ENCODE data around the gene ENOPH1. TPM values are rescaled to one million over a fixed set of nuclear protein-coding genes. Genes with fewer than 3 reads are reported as not detected.

The ENOPH1 gene
- total and polyA plus RNA-seq, 2 of the 4 experiments (the other 2 are of a cell fraction): 18.0 to 36.0 TPM

GRCh38 chr4:82429728-82430192, 630 bp upstream of the ENOPH1 start:
- ChIA-PET POLR2A (ENCODE audit: unreplicated experiment) (interaction anchor here (0.6 to 1.1 kb wide), 4 partner anchors 9 to 74 kb away, joined by 3 to 5 read pairs (median 4); no protein-coding TSS in a partner anchor), CTCF (interaction anchor here (0.6 to 1.2 kb wide), 6 partner anchors 9 to 56 kb away, joined by 3 to 8 read pairs (median 4); partner anchors contain the start of gene HNRNPD)
- Histone ChIP-seq H2BK5ac (ENCODE audit: low read depth, low read length, poor library complexity, severe bottlenecking) (peak overlapping the region; percentile 85), H3K27ac (ENCODE audit: insufficient read depth, low read length) (peak overlapping the region; percentile 95), H2BK120ac (ENCODE audit: low read depth, low read length) (peak overlapping the region; percentile 72; the same call in 1 of the 2 replicates), H3K4me3 (ENCODE audit: insufficient read depth, low read depth, low read length) (peak overlapping the region; percentile 92), H3K36me3 (ENCODE audit: control insufficient read depth, insufficient read depth, low read length) (peaks cover 12% of the 10 kb centered on the region), H3K4me1 (ENCODE audit: control insufficient read depth, insufficient read depth, low read length) (peaks cover 2% of the 10 kb centered on the region), H2BK15ac (ENCODE audit: low read depth, low read length) (no peak overlapping the region), H4K5ac (ENCODE audit: low read depth, low read length) (peak overlapping the region; percentile 74), H4K20me1 (ENCODE audit: insufficient read depth, low read length) (peaks cover 53% of the 10 kb centered on the region), H2AK5ac (ENCODE audit: low read depth, low read length) (peak overlapping the region; percentile 90), H3K9me1 (ENCODE audit: insufficient read depth, low read length) (peaks cover 3% of the 10 kb centered on the region; the same call in 1 of the 2 replicates), H4K91ac (ENCODE audit: insufficient read depth, low read depth, low read length) (peak overlapping the region; percentile 92), H2BK20ac (ENCODE audit: low read depth, low read length) (no peak overlapping the region), H3K9me3 (ENCODE audit: control insufficient read depth, insufficient read depth, low read length) (no peaks in the 10 kb centered on the region), H3K79me1 (ENCODE audit: low read depth in 1 of 2, low read length in 2 of 2) (peaks cover 18 to 55% of the 10 kb centered on the region in 2 experiments), H3K23ac (ENCODE audit: low read depth, low read length) (peak overlapping the region; percentile 93), H4K8ac (ENCODE audit: low read depth in 2 of 2, low read length in 2 of 2) (peak overlapping the region; percentile 80 to 97), H3K27me3 (ENCODE audit: control insufficient read depth, insufficient read depth, low read length) (no peaks in the 10 kb centered on the region), H3K18ac (ENCODE audit: low read depth, low read length) (peak overlapping the region; percentile 30), H3K4ac (ENCODE audit: low read depth, low read length) (peak overlapping the region; percentile 99), H2AFZ (replicated peaks; ENCODE audit: low read length, poor library complexity) (peak overlapping the region; percentile 99), H3K4me2 (ENCODE audit: low read depth, low read length) (peak overlapping the region; percentile 72), H3K9ac (ENCODE audit: low read depth, low read length) (peak overlapping the region; percentile 96), H2AK9ac (replicated peaks; ENCODE audit: low read depth, low read length, poor library complexity) (peak overlapping the region; percentile 100), H3K14ac (replicated peaks; ENCODE audit: low read depth, low read length) (peak overlapping the region; percentile 98), H3K56ac (ENCODE audit: extremely low read depth, insufficient read depth, low read length) (peak overlapping the region; percentile 98)
- TF ChIP-seq USF2 (IDR thresholded peaks at IDR 0.05; ENCODE audit: low read depth, low read length) (no peak), POLR2A (IDR thresholded peaks at IDR 0.05; ENCODE audit: low read depth, low read length) (0 out of 2 replicates have a peak, but pooled peaks have one; percentile 10)
- dilution Hi-C loops (cut with HindIII; ENCODE audit: low sequenced_read_pairs, unreplicated experiment) (no loop called here), intact Hi-C loops (cut with micrococcal nuclease) (loop anchor here (1.0 kb wide), 1 partner anchor 55 kb away; no protein-coding TSS in a partner anchor), in situ Hi-C loops (cut with MboI; ENCODE audit: low sequenced_read_pairs) (loop anchor here (25.0 kb wide), 1 partner anchor 608 kb away; the partner anchor contains the start of gene COPS4)
- ATAC-seq (ENCODE audit: low read depth) (no peak), DNase-seq (no peak)
- WGBS, 2 experiments (ENCODE audit: extremely low coverage in 2 of 2, insufficient read length in 1 of 2): 0% methylated on average over 33 of the region's 58 CpGs; no CpG with 5 or more reads in 1 of the 2 experiments
- BruUV-seq (replicated peaks): no TSS peak
